GM12874 (cell line): ENCODE measurements around the gene TMEM51.
A peak's percentile ranks its signal among the peaks of the same experiment; 100 is the strongest.

Experiments
- TF ChIP-seq, protein P1 (sequence below): IDR thresholded peaks from 2 replicates; pipeline ENCODE4 v1.5.1; 2011; ENCODE audit warnings: low read depth, mild to moderate bottlenecking, control low read depth, low read length, moderate library complexity; ENCODE audit not compliant: insufficient read depth

The TMEM51 gene

DNA sequence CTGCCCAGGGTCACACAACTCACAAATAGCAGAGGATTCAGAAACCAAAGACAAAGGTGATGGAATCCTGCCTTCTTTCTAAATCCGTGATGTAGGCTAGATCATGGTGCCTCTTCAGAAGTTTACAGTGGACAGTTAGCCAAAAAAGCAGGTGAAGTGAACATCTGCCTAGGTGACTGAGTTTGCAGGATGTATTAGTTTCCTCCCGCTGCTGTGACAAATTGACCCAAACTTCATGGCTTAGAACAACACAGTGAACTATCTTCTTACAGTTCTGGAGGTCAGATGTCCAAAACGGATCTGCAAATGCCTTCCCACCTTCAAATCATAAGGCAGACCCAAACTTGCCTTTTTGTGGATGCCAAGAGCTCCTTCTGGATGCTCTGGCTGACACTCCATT is 3.2 kb upstream of the TMEM51 start:
- TF ChIP-seq, protein P1, sequence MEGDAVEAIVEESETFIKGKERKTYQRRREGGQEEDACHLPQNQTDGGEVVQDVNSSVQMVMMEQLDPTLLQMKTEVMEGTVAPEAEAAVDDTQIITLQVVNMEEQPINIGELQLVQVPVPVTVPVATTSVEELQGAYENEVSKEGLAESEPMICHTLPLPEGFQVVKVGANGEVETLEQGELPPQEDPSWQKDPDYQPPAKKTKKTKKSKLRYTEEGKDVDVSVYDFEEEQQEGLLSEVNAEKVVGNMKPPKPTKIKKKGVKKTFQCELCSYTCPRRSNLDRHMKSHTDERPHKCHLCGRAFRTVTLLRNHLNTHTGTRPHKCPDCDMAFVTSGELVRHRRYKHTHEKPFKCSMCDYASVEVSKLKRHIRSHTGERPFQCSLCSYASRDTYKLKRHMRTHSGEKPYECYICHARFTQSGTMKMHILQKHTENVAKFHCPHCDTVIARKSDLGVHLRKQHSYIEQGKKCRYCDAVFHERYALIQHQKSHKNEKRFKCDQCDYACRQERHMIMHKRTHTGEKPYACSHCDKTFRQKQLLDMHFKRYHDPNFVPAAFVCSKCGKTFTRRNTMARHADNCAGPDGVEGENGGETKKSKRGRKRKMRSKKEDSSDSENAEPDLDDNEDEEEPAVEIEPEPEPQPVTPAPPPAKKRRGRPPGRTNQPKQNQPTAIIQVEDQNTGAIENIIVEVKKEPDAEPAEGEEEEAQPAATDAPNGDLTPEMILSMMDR, result no peak

DNA sequence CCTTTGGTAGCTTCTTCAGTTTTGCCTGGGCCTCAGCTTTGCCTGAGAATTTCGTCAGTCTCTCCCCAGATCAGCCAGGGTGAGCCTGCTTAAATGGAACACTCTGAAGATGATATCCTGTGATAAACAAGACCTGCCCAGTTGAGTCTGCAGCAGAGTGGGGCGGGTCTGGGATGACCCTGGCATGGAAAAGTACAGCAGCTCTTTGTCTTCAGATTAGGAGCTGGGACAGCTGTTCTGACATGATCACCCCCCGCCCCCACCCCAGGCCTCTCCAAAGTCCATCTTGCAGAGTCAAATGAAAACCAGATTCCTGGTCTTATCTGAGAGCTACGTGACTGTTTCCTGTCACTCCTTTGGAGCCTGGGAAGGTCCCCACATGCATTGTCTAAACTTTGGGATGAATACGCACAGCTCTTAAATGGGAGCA is 2.2 kb upstream of the TMEM51 start:
- TF ChIP-seq, protein P1, result no peak

DNA sequence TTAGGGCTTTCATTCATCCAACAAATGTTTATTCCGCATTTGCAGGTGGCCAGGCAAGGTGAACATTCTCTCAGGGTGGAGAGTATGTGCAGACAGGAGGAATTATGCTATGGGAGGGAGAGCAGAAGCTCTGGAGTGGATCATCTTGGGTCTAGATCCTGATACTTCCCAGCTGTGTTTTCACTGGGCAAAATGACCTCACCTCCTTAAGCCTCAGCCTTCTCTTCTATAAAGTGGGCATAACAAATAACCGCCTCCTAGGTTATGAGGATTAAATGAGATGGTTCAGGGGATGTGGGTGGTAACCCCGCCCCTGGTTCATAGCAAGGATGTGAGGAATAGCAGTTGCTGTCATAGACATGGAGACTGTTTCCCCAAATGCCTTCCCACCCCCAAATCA is 1.7 kb upstream of the TMEM51 start:
- TF ChIP-seq, protein P1, result no peak

DNA sequence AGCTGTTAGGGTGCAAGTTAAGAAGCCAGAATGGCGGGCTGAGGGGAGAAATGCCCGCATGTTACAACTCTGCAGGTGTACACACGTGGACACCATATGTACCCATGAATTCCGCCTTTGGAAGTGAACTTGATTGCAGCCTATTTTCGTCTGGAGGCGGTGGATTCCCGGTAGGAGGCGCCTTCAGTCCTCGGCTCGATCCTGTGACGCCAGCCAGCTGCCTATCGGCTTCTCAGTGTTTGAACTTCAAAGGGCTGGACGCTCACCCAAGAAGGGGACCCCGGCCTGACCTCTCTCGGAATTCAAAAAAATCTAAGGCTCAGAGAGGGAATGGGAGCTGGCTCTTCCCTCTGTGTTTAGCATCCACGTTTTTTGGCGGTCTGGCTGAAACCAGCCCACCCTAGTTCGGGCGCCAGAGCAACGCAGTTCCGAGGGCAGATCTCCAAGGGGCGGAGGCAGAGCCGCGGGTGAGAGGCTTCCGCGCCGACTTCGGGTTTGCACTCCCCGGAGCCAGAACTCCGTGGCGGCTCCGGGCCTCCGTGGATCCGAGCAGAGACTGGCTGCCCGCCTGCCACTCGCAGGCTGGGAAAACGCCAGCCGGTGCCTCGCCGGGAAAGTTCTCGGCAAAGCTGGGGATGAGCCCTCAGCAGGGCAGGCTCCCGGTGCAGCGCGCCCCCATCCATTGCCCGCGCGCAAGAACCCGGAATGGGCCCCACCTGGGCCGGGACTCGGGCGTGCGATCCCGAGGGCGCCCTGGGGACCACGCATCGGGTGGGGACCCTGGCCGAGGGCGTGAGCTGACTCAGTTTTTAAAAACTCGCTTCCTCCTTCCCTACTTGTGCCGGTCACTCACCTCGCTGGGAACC is 996 bp upstream of the TMEM51 start:
- TF ChIP-seq, protein P1, result no peak

DNA sequence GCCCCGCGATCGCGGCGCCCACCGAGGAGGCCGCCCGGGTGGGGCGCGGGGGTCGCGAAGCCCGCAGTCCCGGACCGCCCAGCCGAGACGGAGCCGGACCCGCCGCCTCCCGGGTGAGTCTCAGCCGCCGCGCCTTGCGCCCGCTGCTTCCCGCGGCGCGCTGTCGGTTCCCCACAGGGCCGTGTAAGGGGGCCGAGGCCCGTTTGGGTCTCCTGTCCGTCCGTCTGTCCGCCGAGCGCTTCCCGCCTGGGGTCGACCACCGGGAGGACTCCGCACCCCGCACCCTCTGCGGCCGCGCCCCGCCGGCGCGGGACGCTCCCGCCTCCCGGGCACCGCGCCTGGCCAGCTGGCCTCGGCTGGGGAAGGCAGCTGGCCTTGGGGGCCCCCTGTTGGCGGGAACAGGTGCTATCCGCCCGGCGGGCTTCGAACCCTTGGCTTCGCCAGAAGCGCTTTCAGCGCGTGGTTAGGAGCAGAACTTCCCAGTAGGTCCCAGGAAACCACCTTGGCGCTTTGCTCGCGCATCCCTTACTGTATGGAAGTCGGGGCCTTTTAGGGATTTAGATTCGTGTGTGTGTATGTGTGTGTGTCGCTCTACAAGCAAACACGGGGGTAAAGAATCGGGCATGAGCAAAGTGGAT is 414 bp downstream of the TMEM51 start:
- TF ChIP-seq, protein P1, result peak; percentile 64

DNA sequence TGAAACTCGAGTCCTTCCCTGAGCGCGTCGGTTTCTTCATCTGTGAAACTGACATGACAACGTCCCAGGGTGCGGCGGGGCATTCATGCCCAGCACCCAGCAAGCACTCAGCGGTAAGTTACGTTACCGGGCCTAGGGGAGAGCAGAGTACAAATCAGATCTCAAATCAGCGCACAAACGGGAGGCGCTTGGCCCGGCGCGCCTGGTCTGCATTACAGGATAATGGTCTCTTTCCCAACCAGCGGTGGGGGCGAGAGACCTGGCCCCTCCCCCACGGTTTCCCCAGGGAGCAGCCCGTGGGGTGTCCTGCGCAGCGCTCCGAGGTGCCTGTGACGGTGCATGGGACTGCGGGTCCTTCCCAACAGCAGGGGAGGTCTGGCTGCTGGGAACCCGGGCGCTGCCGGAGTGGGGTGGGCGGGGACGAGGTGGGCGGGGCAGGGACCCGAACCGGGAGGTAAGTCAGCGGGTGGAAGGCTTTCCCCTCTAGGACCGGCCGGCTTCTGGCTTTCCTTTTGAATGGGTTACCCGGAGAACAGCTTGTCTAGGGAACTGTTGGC is 1.0 kb downstream of the TMEM51 start:
- TF ChIP-seq, protein P1, result no peak

DNA sequence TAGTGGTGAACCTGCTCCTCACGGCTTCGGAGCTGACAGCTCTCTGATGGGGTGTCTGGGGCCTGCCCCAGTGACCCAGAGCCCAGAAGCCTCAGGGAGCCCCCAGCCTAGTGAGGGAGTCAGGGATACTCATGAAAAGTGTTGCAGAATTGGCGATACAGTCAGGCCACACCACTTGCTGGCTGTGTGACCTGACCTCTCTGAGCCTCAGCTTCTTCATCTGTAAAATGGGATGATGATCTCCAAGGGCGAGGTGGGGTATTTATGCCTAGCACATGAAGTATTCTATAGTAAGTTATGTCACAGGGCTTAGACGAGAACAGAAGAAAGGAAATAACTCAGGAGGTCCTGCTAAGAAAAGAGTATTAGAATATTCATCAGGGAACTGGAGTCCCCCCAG is 1.6 kb downstream of the TMEM51 start:
- TF ChIP-seq, protein P1, result no peak
